ENCODE results near the gene TMEM31. TPM values are rescaled to one million over a fixed set of nuclear protein-coding genes. Genes with fewer than 3 reads are reported as not detected.
A peak's percentile ranks its signal among the peaks of the same experiment; 100 is the strongest.

TMEM31 gene
- total and polyA plus RNA-seq, 9 of the 15 experiments (the other 6 are each of a cell fraction or from before 2014, with no cell fraction given), result 0.18 TPM; not detected in 8

- TF ChIP-seq PCBP2 (IDR thresholded peaks at IDR 0.05; ENCODE audit: low read depth, low read length, poor library complexity, severe bottlenecking), result no peak
- TF ChIP-seq WHSC1 (IDR thresholded peaks at IDR 0.05; ENCODE audit: low read length), result no peak
- TF ChIP-seq GTF2F1 (IDR thresholded peaks at IDR 0.05; ENCODE audit: low read depth, low read length), result peak; percentile 30; the same call in 1 of the 2 replicates
- no peak for TF ChIP-seq CUX1 (CRISPR knock-in tag; IDR thresholded peaks at IDR 0.05)
- no peak for TF ChIP-seq ZNF143 (CRISPR knock-in tag; IDR thresholded peaks at IDR 0.05)
- TF ChIP-seq TEAD4 (IDR thresholded peaks at IDR 0.05; ENCODE audit: low read length), result no peak
- TF ChIP-seq TEAD4 (CRISPR knock-in tag; IDR thresholded peaks at IDR 0.05; ENCODE audit: borderline replicate concordance), result no peak
- TF ChIP-seq PCBP1 (IDR thresholded peaks at IDR 0.05; ENCODE audit: low read depth, low read length, poor library complexity, severe bottlenecking), result no peak
- no peak for TF ChIP-seq HMGN3 (IDR thresholded peaks at IDR 0.05; ENCODE audit: borderline replicate concordance, extremely low read depth, insufficient read length, low read depth, low read length)
- TF ChIP-seq IRF9 (tag; IDR thresholded peaks at IDR 0.05), result no peak
- TF ChIP-seq THAP7 (CRISPR knock-in tag; IDR thresholded peaks at IDR 0.05), result no peak
- TF ChIP-seq ESRRB (CRISPR knock-in tag; IDR thresholded peaks at IDR 0.05; ENCODE audit: borderline replicate concordance), result no peak
- no peak for TF ChIP-seq SNIP1 (IDR thresholded peaks at IDR 0.05; ENCODE audit: low read depth)
- no peak for TF ChIP-seq EGR1 (conservative IDR thresholded peaks at IDR 0.05)
Observed at GRCh38 chrX:103686199-103687072, 24.3 kb upstream of the TMEM31 start, which contains the start of gene MORF4L2 (continued).

Measured in K562 (cell line).